Choroid plexus epithelial cell (primary cell): Measurements from ENCODE around the gene TNFSF4.
"Not testable (repeated sequence)": the region's sequence is repeated elsewhere in the genome, so short reads cannot be mapped to it uniquely, and the experiment has no call there.

Experiments
- DNase-seq: peaks from one replicate; pipeline ENCODE4 v3.0.0-alpha.2; 2010; ENCODE audit warnings: low read depth
- H3K4me3 ChIP-seq: 2 replicates; pipeline ENCODE4 v1.5.1; 2011; ENCODE audit warnings: low read depth, mild to moderate bottlenecking, control low read depth, low read length, moderate library complexity
- TF ChIP-seq, protein P1 (sequence below): conservative IDR thresholded peaks from 2 replicates; pipeline ENCODE4 v1.5.1; 2011; ENCODE audit warnings: low read depth, mild to moderate bottlenecking, control low read depth, inconsistent platforms, low read length, moderate library complexity

TNFSF4 gene

DNA sequence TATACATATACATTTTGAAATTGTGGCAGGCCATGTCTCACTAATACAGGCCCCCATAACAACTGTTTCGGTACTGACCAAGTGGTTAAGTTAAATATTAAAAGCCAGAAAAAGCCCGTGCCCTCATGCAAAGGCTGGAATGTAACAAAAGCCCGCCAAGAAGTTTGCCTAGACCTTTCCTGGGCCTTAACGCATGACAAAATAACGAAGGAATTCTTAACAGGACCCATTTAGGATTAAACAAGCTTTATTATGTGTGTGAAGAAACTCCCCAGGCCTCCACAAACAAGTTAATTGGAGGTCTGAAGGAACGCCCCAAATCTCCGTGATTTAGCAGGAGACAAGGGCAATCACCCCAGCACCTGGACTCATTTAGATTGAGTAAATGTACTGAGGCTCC is 42.4 kb downstream of the TNFSF4 start:
- TF ChIP-seq, protein P1, sequence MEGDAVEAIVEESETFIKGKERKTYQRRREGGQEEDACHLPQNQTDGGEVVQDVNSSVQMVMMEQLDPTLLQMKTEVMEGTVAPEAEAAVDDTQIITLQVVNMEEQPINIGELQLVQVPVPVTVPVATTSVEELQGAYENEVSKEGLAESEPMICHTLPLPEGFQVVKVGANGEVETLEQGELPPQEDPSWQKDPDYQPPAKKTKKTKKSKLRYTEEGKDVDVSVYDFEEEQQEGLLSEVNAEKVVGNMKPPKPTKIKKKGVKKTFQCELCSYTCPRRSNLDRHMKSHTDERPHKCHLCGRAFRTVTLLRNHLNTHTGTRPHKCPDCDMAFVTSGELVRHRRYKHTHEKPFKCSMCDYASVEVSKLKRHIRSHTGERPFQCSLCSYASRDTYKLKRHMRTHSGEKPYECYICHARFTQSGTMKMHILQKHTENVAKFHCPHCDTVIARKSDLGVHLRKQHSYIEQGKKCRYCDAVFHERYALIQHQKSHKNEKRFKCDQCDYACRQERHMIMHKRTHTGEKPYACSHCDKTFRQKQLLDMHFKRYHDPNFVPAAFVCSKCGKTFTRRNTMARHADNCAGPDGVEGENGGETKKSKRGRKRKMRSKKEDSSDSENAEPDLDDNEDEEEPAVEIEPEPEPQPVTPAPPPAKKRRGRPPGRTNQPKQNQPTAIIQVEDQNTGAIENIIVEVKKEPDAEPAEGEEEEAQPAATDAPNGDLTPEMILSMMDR, result no peak
- no peak overlapping the region for H3K4me3 ChIP-seq
- DNase-seq, result no peak

DNA sequence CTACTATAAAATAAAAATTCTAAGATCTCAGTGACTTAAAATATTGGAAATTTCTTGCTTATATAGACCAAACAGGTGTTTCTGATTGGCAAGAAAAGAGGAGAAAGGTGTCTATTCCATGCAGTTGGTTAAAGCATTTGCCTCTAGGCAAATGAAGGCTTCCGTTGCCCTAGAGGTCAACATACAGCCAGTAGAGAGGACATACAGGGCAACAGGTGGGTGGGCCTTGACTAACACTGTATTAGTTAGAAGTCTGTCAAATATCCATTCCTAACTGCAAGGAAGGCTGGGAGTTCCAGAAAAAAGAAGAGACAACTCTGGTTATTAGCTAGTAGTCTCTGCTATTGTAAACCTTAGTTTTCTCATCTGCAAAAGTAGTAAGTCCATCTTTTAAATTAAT is 43.0 kb downstream of the TNFSF4 start:
- TF ChIP-seq, protein P1, result no peak
- no peak overlapping the region for H3K4me3 ChIP-seq
- DNase-seq, result no peak

DNA sequence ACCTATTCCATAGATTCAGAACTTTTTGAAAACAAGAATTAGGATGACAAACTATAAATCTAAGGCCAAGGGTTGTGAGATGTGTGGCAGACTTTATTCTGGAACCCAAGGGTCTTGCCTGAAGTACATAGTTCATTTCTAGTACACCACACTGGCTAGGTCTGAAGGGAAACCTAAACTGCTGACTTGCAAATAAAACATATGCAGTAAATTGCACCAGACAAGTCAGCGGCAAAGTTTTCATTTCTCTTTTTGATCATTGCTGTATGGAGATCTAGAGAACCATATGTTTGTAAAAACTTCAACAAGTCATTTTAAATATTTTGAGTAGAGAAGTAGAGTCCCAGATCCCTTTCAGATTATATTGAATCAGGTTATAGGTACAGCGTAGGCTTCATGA is 43.9 kb downstream of the TNFSF4 start:
- TF ChIP-seq, protein P1, result no peak
- no peak overlapping the region for H3K4me3 ChIP-seq
- no peak for DNase-seq

DNA sequence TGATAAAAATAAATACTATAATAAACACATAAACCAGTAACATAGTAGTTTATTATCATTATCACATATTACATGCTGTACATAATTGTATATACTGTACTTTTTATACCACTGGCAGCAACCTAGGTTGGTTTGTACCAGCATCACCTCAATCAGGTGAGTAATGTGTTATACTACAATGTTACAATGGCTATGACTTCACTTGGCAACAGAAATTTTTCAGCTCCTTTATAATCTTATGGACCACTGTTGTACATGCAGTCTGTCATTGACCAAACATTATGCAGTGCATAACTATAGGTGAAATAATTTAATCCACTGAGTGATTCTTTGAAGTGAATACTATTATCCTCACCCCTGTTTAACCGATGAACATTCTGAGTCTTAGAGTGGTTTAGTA is 44.5 kb downstream of the TNFSF4 start:
- no peak for DNase-seq
- no peak overlapping the region for H3K4me3 ChIP-seq
- TF ChIP-seq, protein P1, result no peak

DNA sequence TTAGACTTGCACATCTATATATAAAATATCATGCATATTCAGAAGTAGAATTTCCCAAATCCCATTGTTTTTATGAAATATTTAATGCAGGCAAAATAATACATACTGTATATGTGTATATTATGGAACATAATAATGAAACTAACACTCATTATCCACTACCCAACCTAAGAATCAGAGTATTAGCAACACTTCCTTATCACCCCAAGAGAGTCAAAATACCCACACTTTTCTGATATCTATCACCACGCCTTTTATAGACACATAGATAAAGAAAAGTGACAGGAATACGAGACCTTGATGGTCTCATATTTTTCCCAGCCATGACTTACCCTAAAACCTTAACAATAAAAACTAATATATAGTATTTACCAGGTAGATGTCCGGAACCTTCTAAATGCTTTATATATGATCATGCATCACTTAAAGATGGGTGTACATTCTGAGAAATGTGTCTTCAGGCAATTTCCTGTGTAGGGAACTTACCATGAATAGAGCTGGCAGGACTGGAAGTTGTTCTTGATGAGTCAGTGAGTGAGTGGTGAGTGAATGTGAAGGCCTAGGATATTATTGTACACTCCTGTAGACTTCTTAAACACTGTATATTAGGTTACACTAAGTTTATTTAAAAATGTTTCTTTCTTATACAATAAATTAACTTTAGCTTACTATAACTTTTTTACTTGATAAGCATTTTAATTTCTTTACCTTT is 45.5 kb downstream of the TNFSF4 start:
- no peak overlapping the region for H3K4me3 ChIP-seq
- peak; percentile 74 for DNase-seq
- TF ChIP-seq, protein P1, result no peak

DNA sequence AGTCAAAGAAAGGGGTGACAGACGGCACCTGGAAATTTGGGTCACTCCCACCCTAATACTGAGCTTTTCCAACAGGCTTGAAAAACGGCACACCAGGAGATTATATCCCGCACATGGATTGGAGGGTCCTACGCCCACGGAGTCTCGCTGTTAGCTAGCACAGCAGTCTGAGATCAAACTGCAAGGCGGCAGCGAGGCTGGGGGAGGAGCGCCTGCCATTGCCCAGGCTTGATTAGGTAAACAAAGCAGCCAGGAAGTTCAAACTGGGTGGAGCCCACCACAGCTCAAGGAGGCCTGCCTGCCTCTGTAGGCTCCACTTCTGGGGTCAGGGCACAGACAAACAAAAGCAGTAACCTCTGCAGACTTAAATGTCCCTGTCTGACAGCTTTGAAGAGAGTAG is 53.2 kb downstream of the TNFSF4 start:
- not testable (repeated sequence) for H3K4me3 ChIP-seq, DNase-seq

DNA sequence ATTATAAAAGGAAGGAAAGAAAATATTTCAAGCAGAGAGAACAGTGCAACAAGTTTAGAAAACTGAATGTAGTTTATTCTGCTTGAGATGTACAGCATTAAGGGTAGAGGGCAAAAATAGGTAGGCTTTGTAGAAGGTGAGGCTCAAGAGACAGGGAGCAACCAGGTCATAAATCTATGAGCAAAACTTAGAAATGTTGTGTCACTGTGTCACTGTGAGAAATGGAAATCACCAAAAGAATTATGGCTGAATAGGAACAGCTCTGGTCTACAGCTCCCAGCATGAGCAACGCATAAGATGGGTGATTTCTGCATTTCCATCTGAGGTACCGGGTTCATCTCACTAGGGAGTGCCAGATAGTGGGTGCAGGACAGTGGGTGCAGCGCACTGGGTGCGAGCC is 53.6 kb downstream of the TNFSF4 start:
- DNase-seq, result no peak
- TF ChIP-seq, protein P1, result no peak
- no peak overlapping the region for H3K4me3 ChIP-seq
